ENCODE data around the gene EIF2AK3.
A peak's percentile ranks its signal among the peaks of the same experiment; 100 is the strongest.
"Not testable (repeated sequence)": the region's sequence is repeated elsewhere in the genome, so short reads cannot be mapped to it uniquely, and the experiment has no call there.

EIF2AK3 gene
- 97.4 to 130 reads per million in 2 donors for total RNA-seq

- peak; percentile 88 for DNase-seq
Observed at GRCh38 chr2:88627055-88627855, at the start of gene EIF2AK3. Gene EIF2AK3, minus strand, starts transcription at chr2:88627464. Its CDS starts 190 bp downstream, at chr2:88627274.

GRCh38 chr2:88673363-88673762 is 46.1 kb upstream of the EIF2AK3 start:
- no peak for DNase-seq

GRCh38 chr2:88671786-88672427 is 44.6 kb upstream of the EIF2AK3 start:
- no peak for DNase-seq

GRCh38 chr2:88669482-88670214 is 42.4 kb upstream of the EIF2AK3 start:
- DNase-seq = no peak

GRCh38 chr2:88668862-88669261 is 41.6 kb upstream of the EIF2AK3 start:
- no peak for DNase-seq

GRCh38 chr2:88667219-88667618 is 40.0 kb upstream of the EIF2AK3 start:
- DNase-seq = no peak

- no peak for DNase-seq
Observed at GRCh38 chr2:88666576-88666975, 39.3 kb upstream of the EIF2AK3 start.

GRCh38 chr2:88660622-88661021 is 33.4 kb upstream of the EIF2AK3 start:
- DNase-seq = no peak

GRCh38 chr2:88659538-88659915 is 32.3 kb upstream of the EIF2AK3 start:
- DNase-seq = no peak

GRCh38 chr2:88658881-88659537 is 31.7 kb upstream of the EIF2AK3 start:
- DNase-seq = no peak

GRCh38 chr2:88658326-88658725 is 31.1 kb upstream of the EIF2AK3 start:
- DNase-seq = no peak

- DNase-seq = no peak
Observed at GRCh38 chr2:88657131-88657530, 29.9 kb upstream of the EIF2AK3 start.

- DNase-seq = no peak
Observed at GRCh38 chr2:88656690-88657089, 29.4 kb upstream of the EIF2AK3 start.

GRCh38 chr2:88654714-88655113 is 27.4 kb upstream of the EIF2AK3 start:
- no peak for DNase-seq

- no peak for DNase-seq
Observed at GRCh38 chr2:88651646-88652045, 24.4 kb upstream of the EIF2AK3 start.

GRCh38 chr2:88645291-88645882 is 18.1 kb upstream of the EIF2AK3 start:
- not testable (repeated sequence) for DNase-seq

GRCh38 chr2:88642278-88642677 is 15.0 kb upstream of the EIF2AK3 start:
- DNase-seq = no peak

GRCh38 chr2:88641330-88641729 is 14.1 kb upstream of the EIF2AK3 start:
- no peak for DNase-seq

GRCh38 chr2:88639865-88640264 is 12.6 kb upstream of the EIF2AK3 start:
- DNase-seq = no peak

GRCh38 chr2:88638743-88639142 is 11.5 kb upstream of the EIF2AK3 start:
- no peak for DNase-seq

GRCh38 chr2:88638123-88638650 is 10.9 kb upstream of the EIF2AK3 start:
- no peak for DNase-seq

- DNase-seq = no peak
Observed at GRCh38 chr2:88637464-88637863, 10.2 kb upstream of the EIF2AK3 start.
